Adrenal gland (tissue), 19 donors: Measurements from ENCODE around the gene UVRAG. TPM values are rescaled to one million over a fixed set of nuclear protein-coding genes. Genes with fewer than 3 reads are reported as not detected.

Experiments used
- DNase-seq, 7 donors: peaks; one replicate each; pipeline ENCODE4 v3.0.0-alpha.2; 2019 to 2020
- H3K27ac ChIP-seq, 5 donors: fragments of 200-600 bp; sonication (generic) in 4 of 5; 1 replicate in 3 of 5; 2 replicates in 2 of 5; pipeline versions ENCODE4 v1.5.1 to v1.8.0; 2016 to 2020; ENCODE audit warnings: mild to moderate bottlenecking in 1 of 5
- H3K27me3 ChIP-seq: fragments of 200-600 bp; 2 replicates; pipeline ENCODE4 v1.8.0; 2021
- H3K36me3 ChIP-seq, 2 donors: fragments of 200-600 bp; replicated peaks in 1 of 2; 1 replicate in 1 of 2; 2 replicates in 1 of 2; pipeline versions ENCODE4 v1.5.1 to v1.8.0; 2018 to 2022
- H3K4me1 ChIP-seq, 2 donors: fragments of 200-600 bp; replicated peaks in 1 of 2; 1 replicate in 1 of 2; 2 replicates in 1 of 2; pipeline versions ENCODE4 v1.5.1 to v1.8.0; 2018 to 2021
- H3K4me3 ChIP-seq, 4 donors: fragments of 200-600 bp; sonication (generic) in 3 of 4; one replicate each; pipeline ENCODE4 v1.5.1; 2016 to 2018
- H3K9me3 ChIP-seq, 3 donors: fragments of 200-600 bp; sonication (generic) in 1 of 3; replicated peaks in 1 of 3; 1 replicate in 2 of 3; 2 replicates in 1 of 3; pipeline versions ENCODE4 v1.5.1 to v1.8.0; 2016 to 2021
- CTCF ChIP-seq, 6 experiments: fragments of 450-650 bp in 4 of 6; fragments of 200-600 bp in 2 of 6; sonication (generic) in 1 of 6; IDR thresholded peaks; 1 replicate in 5 of 6; 2 replicates in 1 of 6; pipeline versions ENCODE4 v1.5.1 to v1.8.0; 2016 to 2021; ENCODE audit warnings: antibody characterized with exemption in 6 of 6, mild to moderate bottlenecking in 2 of 6, moderate library complexity in 1 of 6
- POLR2A ChIP-seq, 2 donors: fragments of 450-650 bp; IDR thresholded peaks; one replicate each; pipeline ENCODE4 v1.6.1; 2017; ENCODE audit warnings: antibody characterized with exemption in 2 of 2, mild to moderate bottlenecking in 2 of 2, moderate library complexity in 1 of 2
- WGBS, 4 donors: extraction: QIAGEN DNeasy Blood & Tissue Kit in 2 of 4; methylation state at CpG; one replicate each; pipeline versions ENCODE4 v1.1.5 to v1.1.7; 2013 to 2017; 5-methylcytosine and 5-hydroxymethylcytosine counted together
- intact Hi-C, 2 donors: fragments of 100-400 bp; cut with DNase I; formaldehyde crosslinking; loops; one replicate each; pipeline versions ENCODE4 v1.14.1 to v1.15.0; 2022 to 2023
- long read RNA-seq, 10 donors: library from polyadenylated mRNA in 3 of 10; unstranded in 2 of 10; stranded (forward) in 1 of 10; transcript quantifications; one replicate each; pipeline ENCODE4 v2.0.0 and lab custom pipeline, GENCODE V29; 2021 to 2026
- polyA plus RNA-seq, 3 donors: library from polyadenylated mRNA; stranded (reverse); fragments of 200-250 nt in 2 of 3; fragments of 350-450 nt in 1 of 3; fragmentation: Illumina TruSeq in 1 of 3; extraction: RNeasy Lipid Tissue Mini Kit (QIAGEN cat#74804) in 1 of 3; gene quantifications; one replicate each; pipeline ENCODE4 v1.2.3, GENCODE V29; 2013 to 2014
- total RNA-seq, 9 donors: library from RNA; depleted of rRNA in 4 of 9; stranded (reverse); fragments of >200 nt in 4 of 9; fragments of 120-200 nt in 1 of 9; fragmentation: NEBNext Ultra II Directional in 1 of 9; extraction: Animal tissue kit (Norgen Biotek cat#: 25700) in 1 of 9; gene quantifications; one replicate each; pipeline versions ENCODE4 v1.1.0 to v1.2.4, GENCODE V29; 2013 to 2023
- donor health status: healthy with polysubstance abuse.
- donor health status: Bipolar disorder and iron deficiency.
- donor health status: DM: yes; HTN: yes; CAD: no.
- donor health status: DM: no; HTN: no; CAD: no.
- donor health status: DM: no; HTN: no; CAD: no.
- donor health status: DM: yes; HTN: yes; CAD: no.

UVRAG gene
- total RNA-seq: 10 to 100 TPM; 16.5 to 61.4 (median 32.1) TPM
- 10 to 100 TPM; 10.9 to 27.0 (median 12.9) TPM for polyA plus RNA-seq
- long read RNA-seq, donor 1, full-length matches to known transcripts: 6 of 6 reads
- long read RNA-seq, donor 1, partial matches to known transcripts: 0 of 6 reads
- long read RNA-seq, donor 1, other reads (novel, unspliced or antisense): 0 of 6 reads
- long read RNA-seq, donor 2, full-length matches to known transcripts: 2 of 2 reads
- long read RNA-seq, donor 2, partial matches to known transcripts: 0 of 2 reads
- long read RNA-seq, donor 2, other reads (novel, unspliced or antisense): 0 of 2 reads
- long read RNA-seq, donor 3, full-length matches to known transcripts: 10 of 20 reads
- long read RNA-seq, donor 3, partial matches to known transcripts: 10 of 20 reads
- long read RNA-seq, donor 3, other reads (novel, unspliced or antisense): 0 of 20 reads
- long read RNA-seq, donor 4, full-length matches to known transcripts: 5 of 11 reads
- long read RNA-seq, donor 4, partial matches to known transcripts: 5 of 11 reads
- long read RNA-seq, donor 4, other reads (novel, unspliced or antisense): 1 of 11 reads
- long read RNA-seq, donor 5, full-length matches to known transcripts: 41 of 51 reads
- long read RNA-seq, donor 5, partial matches to known transcripts: 3 of 51 reads
- long read RNA-seq, donor 5, other reads (novel, unspliced or antisense): 7 of 51 reads
- long read RNA-seq, donor 6, partial matches to known transcripts: 5 of 6 reads
- long read RNA-seq, donor 6, other reads (novel, unspliced or antisense): 1 of 6 reads
- long read RNA-seq, donor 7: 0 reads
- long read RNA-seq, donor 8, full-length matches to known transcripts: 9 of 14 reads
- long read RNA-seq, donor 8, partial matches to known transcripts: 5 of 14 reads
- long read RNA-seq, donor 8, other reads (novel, unspliced or antisense): 0 of 14 reads
- long read RNA-seq, donor 9, full-length matches to known transcripts: 3 of 3 reads
- long read RNA-seq, donor 9, partial matches to known transcripts: 0 of 3 reads
- long read RNA-seq, donor 9, other reads (novel, unspliced or antisense): 0 of 3 reads
- long read RNA-seq, donor 10, full-length matches to known transcripts: 3 of 9 reads
- long read RNA-seq, donor 10, partial matches to known transcripts: 6 of 9 reads
- long read RNA-seq, donor 10, other reads (novel, unspliced or antisense): 0 of 9 reads

GRCh38 chr11:75814677-75815344 lies at the start of gene UVRAG:
Gene UVRAG (plus strand): TSS chr11:75815210. CDS start chr11:75815408, 198 bp downstream.
- peak in 5 of 6 experiments; percentile 9 to 44 (median 40) for TF ChIP-seq CTCF (IDR thresholded peaks at IDR 0.05)
- peak; percentile 90 to 96 for TF ChIP-seq POLR2A (IDR thresholded peaks at IDR 0.05)
- no peaks in the 10 kb centered on the region for H3K9me3 ChIP-seq
- no peaks in the 10 kb centered on the region for H3K27me3 ChIP-seq
- intact Hi-C loops: loop anchor here in 1 of 2 donors (2.0 kb wide), 1 partner anchor 52 kb away; no protein-coding TSS in a partner anchor
- 0 to 1% (median 0%) methylated on average over 17 to 39 of the region's 39 CpGs for WGBS, 4 donors
- peak within 1 kb of the TSS; percentile 19 to 96 (median 95) for H3K27ac ChIP-seq
- H3K36me3 ChIP-seq: no peaks in the 10 kb centered on the region
- DNase-seq: peak; percentile 99 to 100 (median 100)
- peaks cover 14 to 25% of the 10 kb centered on the region in 2 donors for H3K4me1 ChIP-seq
- peak within 1 kb of the TSS; percentile 57 to 96 (median 71) for H3K4me3 ChIP-seq

GRCh38 chr11:75766443-75767227 lies 48.4 kb upstream of the UVRAG start:
- no peak overlapping the region for H3K4me3 ChIP-seq
- H3K9me3 ChIP-seq: no peaks in the 10 kb centered on the region
- WGBS, 4 donors: 60 to 71% (median 67%) methylated on average over 3 to 4 of the region's 4 CpGs
- no peaks in the 10 kb centered on the region for H3K36me3 ChIP-seq
- intact Hi-C loops: no loop called here
- H3K27me3 ChIP-seq: no peaks in the 10 kb centered on the region
- DNase-seq: peak in 2 of 7 donors; percentile 36 to 50
- peaks cover 13 to 14% of the 10 kb centered on the region in 2 donors for H3K4me1 ChIP-seq
- no peak overlapping the region for H3K27ac ChIP-seq
- no peak for TF ChIP-seq POLR2A (IDR thresholded peaks at IDR 0.05)
- TF ChIP-seq CTCF (IDR thresholded peaks at IDR 0.05): no peak

- Histone ChIP-seq H3K4me3 (no peak overlapping the region), H3K9me3 (no peaks in the 10 kb centered on the region), H3K27me3 (no peaks in the 10 kb centered on the region), H3K36me3 (no peaks in the 10 kb centered on the region), H3K27ac (no peak overlapping the region), H3K4me1 (peaks cover 13 to 14% of the 10 kb centered on the region in 2 donors)
- intact Hi-C loops: no loop called here
- peak in 1 of 7 donors; percentile 9 for DNase-seq
- TF ChIP-seq CTCF (IDR thresholded peaks at IDR 0.05): no peak
- no peak for TF ChIP-seq POLR2A (IDR thresholded peaks at IDR 0.05)
- 91 to 93% (median 92%) methylated on average over 6 of the region's 6 CpGs for WGBS, 4 donors
These were observed 47.8 kb upstream of the UVRAG start for GRCh38 chr11:75767228-75767572.
